Activated T-cell treated with anti-CD3 and anti-CD28 coated beads for 1 hour (primary cell): ENCODE results near the gene DHFR2.
"Not testable (repeated sequence)": the region's sequence is repeated elsewhere in the genome, so short reads cannot be mapped to it uniquely, and the experiment has no call there.

Experiments used
- DNase-seq: peaks from one replicate; pipeline ENCODE4 v3.0.0-alpha.2; 2020; ENCODE audit warnings: low read depth

Gene DHFR2

DNA sequence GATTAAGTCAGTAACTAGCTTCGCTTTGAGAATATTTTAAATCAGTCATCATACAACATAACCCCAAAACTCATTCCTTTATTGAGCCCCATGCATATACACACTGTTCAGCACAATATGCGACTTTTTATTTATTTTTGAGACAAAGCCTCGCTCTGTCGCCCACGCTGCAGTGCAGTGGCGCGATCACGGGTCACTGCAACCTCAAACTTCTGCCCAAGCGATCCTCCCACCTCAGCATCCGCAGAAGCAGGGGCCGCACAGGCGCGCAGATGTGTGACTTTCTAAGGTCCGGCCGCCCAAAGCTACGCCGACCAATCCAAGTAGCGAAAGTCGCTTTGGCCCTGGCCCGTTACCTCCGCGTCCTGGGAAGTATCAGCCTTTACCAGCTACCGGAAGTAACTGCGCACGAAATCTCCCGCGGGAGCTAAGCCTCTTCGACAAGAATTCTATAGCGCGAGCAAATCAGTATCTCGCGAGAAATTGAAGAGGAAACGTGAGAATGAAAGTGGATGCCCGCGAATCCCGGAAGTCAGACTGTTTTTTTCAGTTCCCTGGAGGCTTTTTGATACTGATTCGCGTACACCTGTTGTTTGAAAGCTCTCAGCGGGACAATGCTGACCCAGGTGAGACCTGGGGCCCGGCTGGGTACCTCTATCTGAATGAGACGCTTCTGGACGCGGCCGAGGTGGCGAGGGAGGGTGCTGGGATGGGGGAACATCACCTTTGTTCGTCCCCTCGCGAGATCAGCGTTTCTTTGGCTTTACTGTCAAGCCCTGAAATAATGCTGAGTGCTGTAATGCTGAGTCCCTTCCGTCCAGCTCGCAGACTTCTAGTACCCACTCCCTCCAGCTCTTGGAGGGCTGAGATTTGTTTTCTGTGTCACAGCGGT, at the start of gene DHFR2, which contains the start of gene NSUN3:
DHFR2 (minus strand) TSS at position 404 of the 892 bp plus-strand sequence. CDS start 1,405 bp downstream, outside the sequence.
NSUN3 (plus strand) TSS at position 549 of the 892 bp plus-strand sequence; CDS start at position 615, 66 bp downstream.
- peak; percentile 63 for DNase-seq

DNA sequence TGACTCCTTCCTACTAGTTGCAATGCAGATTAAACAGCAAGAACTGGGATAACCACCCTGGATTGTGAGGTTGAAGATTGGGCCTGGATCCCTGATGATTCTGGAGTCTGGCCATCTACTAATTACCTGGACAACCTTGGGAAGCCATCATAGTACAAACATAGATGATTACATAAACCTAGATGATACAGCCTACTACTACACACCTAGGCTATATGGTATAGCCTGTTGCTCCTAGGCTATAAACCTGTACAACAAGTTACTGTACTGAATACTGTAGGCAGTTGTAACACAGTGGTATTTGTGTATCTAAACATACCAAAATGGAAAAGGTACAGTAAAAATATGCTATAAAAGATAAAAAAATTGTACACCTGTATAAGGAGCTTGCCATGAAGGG, 48.1 kb upstream of the DHFR2 start:
- DNase-seq = no peak

- not testable (repeated sequence) for DNase-seq
Observed at GRCh38 chr3:94110232-94110631, 47.5 kb upstream of the DHFR2 start.

DNA sequence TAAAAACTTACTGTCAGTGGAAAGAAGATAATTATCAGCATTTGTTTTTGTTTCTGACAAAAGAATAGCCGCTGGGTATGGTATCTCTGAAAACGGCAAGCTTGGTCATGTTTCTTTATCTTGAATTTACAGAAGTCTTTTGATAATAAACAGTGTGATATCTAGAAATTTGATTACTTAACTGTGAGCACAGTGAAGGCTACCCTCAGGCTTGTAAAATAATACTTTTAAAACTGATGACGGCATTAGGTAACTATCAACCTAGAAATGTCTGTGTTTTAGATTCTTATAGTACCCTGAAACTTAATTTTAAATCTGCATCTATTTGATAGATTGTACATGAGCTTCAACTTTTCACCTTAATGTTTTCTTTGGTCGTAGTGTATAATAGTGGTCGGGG, 43.6 kb upstream of the DHFR2 start:
- no peak for DNase-seq

- no peak for DNase-seq
Observed at GRCh38 chr3:94101860-94102259, 39.1 kb upstream of the DHFR2 start.

- DNase-seq = no peak
Observed at GRCh38 chr3:94099311-94099710, 36.6 kb upstream of the DHFR2 start.

DNA sequence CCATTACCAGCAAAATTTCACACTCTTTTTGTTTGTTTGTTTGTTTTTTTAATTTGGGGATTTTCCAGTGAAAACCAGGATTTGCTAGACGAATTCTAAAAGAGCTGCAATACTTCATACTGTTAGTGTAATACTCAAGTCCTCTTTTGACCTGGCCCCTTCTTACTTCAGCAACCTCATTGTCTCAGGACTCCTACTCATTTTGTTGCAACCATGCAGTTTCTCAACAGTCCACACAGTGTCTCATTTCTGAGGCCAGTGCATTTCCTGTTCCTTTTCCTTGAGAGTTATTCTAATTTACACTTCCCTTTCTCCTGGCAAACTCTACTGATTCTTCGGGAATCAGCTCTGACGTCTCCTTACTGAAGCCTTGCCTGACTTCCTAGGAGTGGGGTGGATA, 35.7 kb upstream of the DHFR2 start:
- no peak for DNase-seq

DNA sequence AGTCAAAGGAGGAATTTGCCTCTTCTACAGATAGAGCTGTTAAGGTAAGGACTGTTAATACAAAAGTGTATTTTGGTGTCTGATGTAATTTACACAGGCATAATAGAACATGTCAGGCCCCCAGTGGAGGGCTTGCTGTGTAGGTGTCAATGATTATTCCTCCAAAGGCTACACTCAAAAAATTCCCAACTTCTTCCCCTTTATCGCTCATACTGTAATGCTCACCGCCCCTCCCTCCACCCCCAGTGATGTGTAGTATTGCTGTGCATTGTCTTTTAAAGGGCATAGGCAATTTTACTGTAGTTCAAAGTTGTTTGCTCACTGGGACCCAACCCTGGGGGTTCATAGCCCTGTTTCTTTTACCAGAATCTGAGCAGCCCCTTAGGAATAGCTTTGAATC, 32.4 kb upstream of the DHFR2 start:
- DNase-seq = no peak

GRCh38 chr3:94093151-94093550, 30.4 kb upstream of the DHFR2 start:
- DNase-seq = no peak

DNA sequence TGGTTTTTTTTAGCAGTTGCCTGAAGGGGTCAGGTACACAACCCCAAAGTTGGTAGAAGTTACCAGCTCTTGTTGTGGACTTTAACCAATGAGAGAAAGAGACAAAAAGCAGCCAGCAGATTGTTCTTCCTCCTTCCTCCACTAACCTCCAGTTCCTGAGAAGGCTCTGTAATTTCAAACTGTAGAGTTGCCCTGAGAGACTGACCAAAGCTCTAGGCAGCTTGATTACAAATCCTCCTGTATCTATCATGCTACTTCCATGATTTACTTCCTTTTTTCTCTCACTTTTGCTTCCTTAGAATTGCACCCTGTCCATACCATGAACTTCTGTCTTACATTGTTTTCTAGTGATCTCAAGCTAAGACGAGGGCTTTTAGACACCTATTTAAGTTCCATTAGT, 29.4 kb upstream of the DHFR2 start:
- no peak for DNase-seq

- DNase-seq = no peak
Observed at GRCh38 chr3:94089126-94089525, 26.4 kb upstream of the DHFR2 start.

DNA sequence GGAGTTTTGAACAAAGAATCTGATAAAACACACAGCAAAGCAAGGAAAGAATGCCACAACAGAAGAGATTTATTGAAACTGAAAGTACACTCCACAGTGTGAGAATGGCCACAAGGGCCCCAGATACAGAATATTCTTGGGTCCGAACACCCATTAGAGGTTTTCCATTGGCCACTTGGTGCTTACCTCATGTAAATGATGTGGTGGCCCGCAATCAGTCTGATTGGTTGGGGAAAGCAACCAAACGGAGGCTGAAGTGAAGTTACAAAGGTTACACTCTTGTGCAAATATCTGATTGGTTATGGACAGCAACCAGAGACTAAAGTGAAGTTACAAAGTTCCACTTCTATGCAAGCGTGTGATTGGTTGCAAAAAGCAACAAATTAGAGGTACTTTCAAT, 20.5 kb upstream of the DHFR2 start:
- DNase-seq = no peak

- no peak for DNase-seq
Observed at GRCh38 chr3:94082391-94082937, 19.7 kb upstream of the DHFR2 start.

DNA sequence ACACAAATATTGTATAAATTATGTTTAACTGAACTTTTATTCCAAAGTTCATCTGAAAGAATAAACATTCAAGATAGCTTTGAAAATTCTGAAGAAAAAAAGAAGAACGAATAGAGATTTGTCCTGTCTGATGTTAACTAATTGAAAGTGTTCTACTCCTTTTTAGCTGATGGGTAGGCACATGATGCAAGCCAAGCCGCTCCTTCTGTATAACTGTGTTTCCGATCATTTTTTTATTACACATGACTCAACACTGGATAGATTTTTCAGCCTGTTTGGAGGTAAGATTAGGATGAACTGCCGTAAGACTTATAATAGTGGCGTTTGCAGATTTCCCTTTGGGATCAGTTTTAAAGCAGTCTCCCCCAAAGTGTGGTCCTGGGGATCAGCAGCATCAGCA, 19.2 kb upstream of the DHFR2 start:
- DNase-seq = no peak

GRCh38 chr3:94080552-94080951, 17.8 kb upstream of the DHFR2 start:
- DNase-seq = not testable (repeated sequence)

DNA sequence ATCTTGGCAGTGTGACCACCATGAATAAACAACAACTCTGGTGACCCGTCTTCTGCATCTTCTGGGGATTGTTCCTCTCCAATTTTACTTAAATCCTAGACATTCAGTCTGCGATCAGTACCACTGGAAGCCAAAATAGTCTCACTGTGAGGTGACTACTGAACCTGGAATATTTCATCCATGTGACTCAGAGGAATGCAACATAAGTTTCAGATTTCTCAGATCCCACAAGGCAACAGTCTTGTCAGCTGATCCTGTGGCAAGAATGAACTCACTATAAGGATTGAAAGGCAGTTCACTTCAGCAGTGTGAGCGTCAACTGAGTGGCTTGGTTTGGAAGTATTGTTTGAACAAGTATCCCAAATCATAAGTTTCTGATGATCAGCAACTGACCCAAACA, 13.3 kb upstream of the DHFR2 start:
- DNase-seq = no peak

DNA sequence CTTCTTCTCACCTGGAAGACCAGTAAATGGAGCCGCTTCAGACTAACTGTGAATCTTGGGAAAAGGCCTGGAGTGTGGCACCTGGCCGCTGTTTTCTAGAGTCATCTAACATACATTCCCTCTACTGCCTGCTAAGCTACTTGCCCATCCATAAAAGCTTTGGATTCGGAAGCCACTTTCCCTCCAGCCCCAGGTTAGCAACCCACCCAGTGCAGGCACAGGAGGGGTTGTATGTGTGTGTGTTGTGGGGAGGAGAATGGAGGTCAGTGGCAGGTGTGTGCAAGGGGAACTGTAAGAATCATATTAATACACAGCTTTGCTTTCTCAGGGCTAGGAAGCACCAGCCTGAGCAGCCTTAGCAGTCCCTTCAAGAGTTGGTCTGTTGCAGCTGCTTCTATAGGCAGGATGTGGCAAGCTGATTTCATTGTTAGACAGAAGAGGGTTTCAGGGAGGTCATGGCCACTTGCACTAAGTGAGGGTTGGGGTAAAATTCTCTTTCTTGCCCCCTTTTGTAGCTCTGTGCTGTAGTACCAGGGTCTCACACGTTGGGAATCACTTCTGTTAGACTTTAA, 9.1 kb upstream of the DHFR2 start:
- DNase-seq = no peak

GRCh38 chr3:94070341-94070911, 7.7 kb upstream of the DHFR2 start:
- no peak for DNase-seq

DNA sequence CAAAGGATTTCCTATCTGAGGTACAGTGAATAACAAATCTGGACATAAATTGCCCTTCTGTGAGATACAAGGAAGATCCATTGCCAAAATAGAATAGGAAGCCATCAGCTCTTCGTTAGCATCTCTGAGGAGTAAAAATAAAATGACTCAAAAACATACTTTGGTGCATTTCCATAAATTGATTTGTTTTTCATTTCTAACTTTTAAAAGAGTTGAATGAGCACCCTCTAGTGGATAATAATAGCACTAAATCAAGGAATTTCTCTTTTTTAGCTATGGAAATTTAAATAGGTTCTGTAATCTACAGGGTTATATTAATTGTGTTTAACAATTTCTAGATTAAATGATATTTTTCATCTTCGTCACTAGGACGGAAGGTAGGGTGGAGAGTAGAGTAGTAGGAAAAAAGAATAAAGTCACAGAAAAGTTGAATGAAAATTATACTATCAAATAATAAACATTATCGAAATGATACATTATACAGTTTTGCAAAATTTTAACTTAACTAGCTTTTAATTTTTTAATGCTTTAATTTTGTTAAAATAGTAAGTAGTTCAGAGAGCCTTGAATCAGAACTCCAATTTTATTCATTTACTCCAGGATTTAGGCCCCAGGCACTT, 6.6 kb upstream of the DHFR2 start:
- DNase-seq = no peak

- DNase-seq = no peak
Observed at GRCh38 chr3:94066506-94067500, 4.1 kb upstream of the DHFR2 start.

DNA sequence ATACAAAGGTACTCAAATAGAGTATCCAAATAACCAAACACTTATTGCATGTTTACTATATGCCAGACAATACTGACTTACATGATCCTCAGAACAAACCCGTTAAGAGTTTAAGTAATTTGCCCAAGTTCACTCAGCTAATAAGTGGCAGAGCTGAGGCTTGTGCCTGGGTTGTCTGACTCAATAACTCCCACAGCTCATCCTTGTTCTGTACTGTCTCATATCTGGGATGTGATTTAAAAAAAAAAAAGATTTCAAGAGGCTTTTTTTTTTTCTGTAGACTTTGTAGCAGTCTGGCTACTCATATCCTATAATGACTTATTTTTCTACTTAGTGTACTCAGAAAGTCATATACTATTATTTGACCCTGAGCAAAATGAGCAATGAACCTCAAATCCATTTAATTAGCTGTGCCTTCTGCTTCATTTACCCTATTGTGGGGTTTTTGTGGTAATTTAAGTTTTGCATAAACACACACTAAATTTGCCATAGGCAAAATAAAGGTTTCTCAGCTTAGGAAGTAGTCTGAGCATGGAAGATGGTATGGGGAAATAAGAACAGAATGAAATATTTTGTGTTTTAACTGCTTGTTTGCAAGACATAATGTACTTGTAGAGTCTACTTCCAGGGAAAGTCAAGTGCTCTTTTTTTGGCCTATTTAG, 3.2 kb upstream of the DHFR2 start:
- no peak for DNase-seq
